Breast epithelium (tissue), 3 donors: ENCODE measurements around the gene INPPL1.

ENCODE experiments used
- POLR2A ChIP-seq: fragments of 450-650 bp; IDR thresholded peaks from one replicate; pipeline ENCODE4 v1.6.1; 2016; ENCODE audit warnings: antibody characterized with exemption, mild to moderate bottlenecking, moderate library complexity
- POLR2AphosphoS5 ChIP-seq, 3 donors: sonication (generic); formaldehyde crosslinking; IDR thresholded peaks; one replicate each; pipeline ENCODE4 v1.6.1; 2017; ENCODE audit warnings: antibody characterized with exemption in 3 of 3
- TF ChIP-seq, protein P1 (sequence below), 3 donors: fragments of 450-650 bp; IDR thresholded peaks; one replicate each; pipeline ENCODE4 v1.5.1; 2016 to 2017; ENCODE audit warnings: antibody characterized with exemption in 3 of 3, mild to moderate bottlenecking in 3 of 3, moderate library complexity in 3 of 3

DNA sequence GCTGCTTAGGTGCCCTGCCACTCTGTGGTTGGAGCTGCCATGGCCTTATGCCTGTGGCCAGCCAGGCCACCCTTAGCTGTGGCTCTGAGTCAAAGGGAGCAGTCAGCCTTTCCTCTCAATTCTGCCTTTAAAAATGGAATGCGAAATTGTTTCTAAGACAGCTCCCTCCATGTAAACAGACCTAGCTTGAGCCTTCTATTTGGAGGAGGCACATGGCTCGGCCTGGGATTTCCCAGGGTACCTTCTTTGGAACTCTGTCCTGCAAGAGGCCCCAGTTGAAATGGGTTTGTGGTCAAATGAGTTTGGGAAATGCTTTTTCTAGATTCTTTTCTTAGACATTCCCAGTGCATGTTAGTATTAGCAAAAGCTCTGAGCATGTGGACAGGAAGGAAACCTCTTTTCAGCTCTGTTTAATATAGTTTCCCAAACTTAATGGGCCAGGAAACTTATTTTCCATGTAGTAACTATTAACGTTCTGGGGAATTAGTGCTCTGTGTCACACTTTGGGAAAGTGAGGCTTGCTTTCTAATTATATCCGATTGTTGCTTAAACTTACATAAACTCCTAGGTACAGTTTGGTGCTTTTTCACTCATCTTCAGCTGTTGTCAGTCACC, 11.6 kb downstream of the INPPL1 start:
- TF ChIP-seq, protein P1, sequence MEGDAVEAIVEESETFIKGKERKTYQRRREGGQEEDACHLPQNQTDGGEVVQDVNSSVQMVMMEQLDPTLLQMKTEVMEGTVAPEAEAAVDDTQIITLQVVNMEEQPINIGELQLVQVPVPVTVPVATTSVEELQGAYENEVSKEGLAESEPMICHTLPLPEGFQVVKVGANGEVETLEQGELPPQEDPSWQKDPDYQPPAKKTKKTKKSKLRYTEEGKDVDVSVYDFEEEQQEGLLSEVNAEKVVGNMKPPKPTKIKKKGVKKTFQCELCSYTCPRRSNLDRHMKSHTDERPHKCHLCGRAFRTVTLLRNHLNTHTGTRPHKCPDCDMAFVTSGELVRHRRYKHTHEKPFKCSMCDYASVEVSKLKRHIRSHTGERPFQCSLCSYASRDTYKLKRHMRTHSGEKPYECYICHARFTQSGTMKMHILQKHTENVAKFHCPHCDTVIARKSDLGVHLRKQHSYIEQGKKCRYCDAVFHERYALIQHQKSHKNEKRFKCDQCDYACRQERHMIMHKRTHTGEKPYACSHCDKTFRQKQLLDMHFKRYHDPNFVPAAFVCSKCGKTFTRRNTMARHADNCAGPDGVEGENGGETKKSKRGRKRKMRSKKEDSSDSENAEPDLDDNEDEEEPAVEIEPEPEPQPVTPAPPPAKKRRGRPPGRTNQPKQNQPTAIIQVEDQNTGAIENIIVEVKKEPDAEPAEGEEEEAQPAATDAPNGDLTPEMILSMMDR (IDR thresholded peaks at IDR 0.05) = no peak
- TF ChIP-seq POLR2A (no peak), POLR2AphosphoS5 (IDR thresholded peaks at IDR 0.05) (no peak)
